ENCODE results near the gene MRLN. TPM values are rescaled to one million over a fixed set of nuclear protein-coding genes. Genes with fewer than 3 reads are reported as not detected.

MRLN gene
- polyA plus RNA-seq, 1 of the 3 experiments (the other 2 are of a cell fraction): not detected

DNA sequence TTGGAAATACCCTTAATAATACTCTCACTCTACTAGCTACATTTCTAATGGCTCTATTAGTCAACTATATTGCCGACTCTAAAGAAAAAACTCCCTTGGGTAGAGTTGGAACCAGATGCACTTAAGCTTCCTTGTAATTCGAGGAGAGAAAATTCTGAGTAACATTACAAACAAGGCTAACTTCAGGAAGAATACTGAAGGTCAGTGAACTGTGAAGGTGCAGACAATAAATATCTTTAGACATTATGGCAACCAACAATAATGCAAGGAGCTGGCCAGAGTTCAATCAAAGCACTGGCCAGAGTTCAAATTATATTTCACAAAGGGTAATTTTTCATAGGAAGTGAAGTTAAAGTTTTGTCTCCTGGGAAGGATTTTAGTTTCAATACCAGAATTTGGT, 40.7 kb upstream of the MRLN start:
- no peak for DNase-seq
- Histone ChIP-seq H3K9me3 (no peaks in the 10 kb centered on the region), H3K79me2 (ENCODE audit: insufficient read depth) (no peaks in the 10 kb centered on the region), H3K9me2 (no peaks in the 10 kb centered on the region), H2AFZ (ENCODE audit: low read depth) (no peak overlapping the region), H3K4me1 (ENCODE audit: control insufficient read depth in 1 of 2, insufficient read depth in 2 of 2, low read depth in 1 of 2, low read length in 1 of 2) (no peaks in the 10 kb centered on the region), H3K27ac (ENCODE audit: low read depth in 2 of 2, low read length in 1 of 2) (no peak overlapping the region), H3K27me3 (ENCODE audit: insufficient read depth) (no peaks in the 10 kb centered on the region), H3F3A (replicated peaks; ENCODE audit: insufficient read depth) (peaks cover 3% of the 10 kb centered on the region), H3K4me2 (no peak overlapping the region), H3K36me3 (replicated peaks in 1 of 2; ENCODE audit: control insufficient read depth in 1 of 2, insufficient read depth in 2 of 2, low read length in 1 of 2) (peaks cover 39 to 75% of the 10 kb centered on the region in 2 experiments), H4K20me1 (ENCODE audit: insufficient read depth) (no peaks in the 10 kb centered on the region), H3K4me3 (ENCODE audit: low read depth in 2 of 2, low read length in 1 of 2) (no peak overlapping the region), H3K9ac (no peak overlapping the region)
- POLR2A ChIA-PET: no interaction called here
- TF ChIP-seq RAD21 (IDR thresholded peaks at IDR 0.05; ENCODE audit: low read length) (no peak), JUND (IDR thresholded peaks at IDR 0.05) (no peak)
- CTCF ChIA-PET: interaction anchor here (2.3 kb wide), 1 partner anchor 15 kb away, joined by 7 read pairs; no protein-coding TSS in a partner anchor
- 59% methylated on average over 2 of the region's 2 CpGs for WGBS (ENCODE audit: low lambda C conversion rate)

DNA sequence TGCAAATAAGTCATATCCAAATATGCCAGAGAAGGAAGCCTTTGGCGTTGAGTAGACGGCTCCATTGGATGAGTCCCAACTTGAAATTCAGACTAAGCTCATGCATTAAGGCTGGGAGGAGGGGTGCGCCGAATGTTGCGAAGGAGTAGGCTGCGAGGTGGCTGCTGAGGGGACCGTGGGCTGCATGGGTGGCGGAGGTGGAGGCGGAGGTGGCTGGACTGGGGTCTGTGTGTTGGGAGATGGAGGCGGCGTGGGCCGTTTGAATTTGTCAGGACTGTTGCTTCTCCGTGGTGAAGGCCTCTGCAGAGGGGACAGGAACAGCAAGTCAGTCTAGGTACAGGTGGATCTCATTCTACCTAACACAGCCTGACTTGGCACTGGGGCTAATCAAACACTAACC, 39.6 kb upstream of the MRLN start:
- H3K4me2 ChIP-seq: no peak overlapping the region
- ChIA-PET CTCF (interaction anchor here (0.8 to 2.3 kb wide), 2 partner anchors 16 to 167 kb away, joined by 3 to 7 read pairs; no protein-coding TSS in a partner anchor), POLR2A (no interaction called here)
- H3K4me1 ChIP-seq (ENCODE audit: control insufficient read depth in 1 of 2, insufficient read depth in 2 of 2, low read depth in 1 of 2, low read length in 1 of 2): no peaks in the 10 kb centered on the region
- H3K9ac ChIP-seq: no peak overlapping the region
- H4K20me1 ChIP-seq (ENCODE audit: insufficient read depth): no peaks in the 10 kb centered on the region
- H3K27ac ChIP-seq (ENCODE audit: low read depth in 2 of 2, low read length in 1 of 2): no peak overlapping the region
- no peaks in the 10 kb centered on the region for H3K79me2 ChIP-seq (ENCODE audit: insufficient read depth)
- H3F3A ChIP-seq (replicated peaks; ENCODE audit: insufficient read depth): peaks cover 3% of the 10 kb centered on the region
- H2AFZ ChIP-seq (ENCODE audit: low read depth): no peak overlapping the region
- H3K27me3 ChIP-seq (ENCODE audit: insufficient read depth): no peaks in the 10 kb centered on the region
- H3K9me2 ChIP-seq: no peaks in the 10 kb centered on the region
- no peak for DNase-seq
- no peak for TF ChIP-seq SIN3A (IDR thresholded peaks at IDR 0.05; ENCODE audit: borderline replicate concordance, low read depth, low read length)
- TF ChIP-seq FOXJ3 (CRISPR knock-in tag; IDR thresholded peaks at IDR 0.05): no peak
- TF ChIP-seq CHD2 (IDR thresholded peaks at IDR 0.05; ENCODE audit: low read length, partially characterized antibody): no peak
- TF ChIP-seq JUND (IDR thresholded peaks at IDR 0.05): no peak
- no peak for TF ChIP-seq GABPA (IDR thresholded peaks at IDR 0.05; ENCODE audit: low read depth)
- no peak for TF ChIP-seq GATA2 (CRISPR knock-in tag; IDR thresholded peaks at IDR 0.05)
- TF ChIP-seq EP300 (IDR thresholded peaks at IDR 0.05; ENCODE audit: borderline replicate concordance in 1 of 2, low read depth in 1 of 2, low read length in 1 of 2): no peak
- TF ChIP-seq EZH2phosphoT487 (IDR thresholded peaks at IDR 0.05; ENCODE audit: borderline replicate concordance, low read depth): no peak
- TF ChIP-seq, protein P1, sequence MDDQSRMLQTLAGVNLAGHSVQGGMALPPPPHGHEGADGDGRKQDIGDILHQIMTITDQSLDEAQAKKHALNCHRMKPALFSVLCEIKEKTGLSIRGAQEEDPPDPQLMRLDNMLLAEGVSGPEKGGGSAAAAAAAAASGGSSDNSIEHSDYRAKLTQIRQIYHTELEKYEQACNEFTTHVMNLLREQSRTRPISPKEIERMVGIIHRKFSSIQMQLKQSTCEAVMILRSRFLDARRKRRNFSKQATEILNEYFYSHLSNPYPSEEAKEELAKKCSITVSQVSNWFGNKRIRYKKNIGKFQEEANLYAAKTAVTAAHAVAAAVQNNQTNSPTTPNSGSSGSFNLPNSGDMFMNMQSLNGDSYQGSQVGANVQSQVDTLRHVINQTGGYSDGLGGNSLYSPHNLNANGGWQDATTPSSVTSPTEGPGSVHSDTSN (IDR thresholded peaks at IDR 0.05): no peak
- TF ChIP-seq ELF1 (IDR thresholded peaks at IDR 0.05): no peak
- TF ChIP-seq YY1 (IDR thresholded peaks at IDR 0.05; ENCODE audit: low read depth): no peak
- no peak for TF ChIP-seq MXI1 (IDR thresholded peaks at IDR 0.05; ENCODE audit: low read depth, low read length)
- TF ChIP-seq SMC3 (IDR thresholded peaks at IDR 0.05; ENCODE audit: low read depth, low read length): no peak
- TF ChIP-seq, protein P2, sequence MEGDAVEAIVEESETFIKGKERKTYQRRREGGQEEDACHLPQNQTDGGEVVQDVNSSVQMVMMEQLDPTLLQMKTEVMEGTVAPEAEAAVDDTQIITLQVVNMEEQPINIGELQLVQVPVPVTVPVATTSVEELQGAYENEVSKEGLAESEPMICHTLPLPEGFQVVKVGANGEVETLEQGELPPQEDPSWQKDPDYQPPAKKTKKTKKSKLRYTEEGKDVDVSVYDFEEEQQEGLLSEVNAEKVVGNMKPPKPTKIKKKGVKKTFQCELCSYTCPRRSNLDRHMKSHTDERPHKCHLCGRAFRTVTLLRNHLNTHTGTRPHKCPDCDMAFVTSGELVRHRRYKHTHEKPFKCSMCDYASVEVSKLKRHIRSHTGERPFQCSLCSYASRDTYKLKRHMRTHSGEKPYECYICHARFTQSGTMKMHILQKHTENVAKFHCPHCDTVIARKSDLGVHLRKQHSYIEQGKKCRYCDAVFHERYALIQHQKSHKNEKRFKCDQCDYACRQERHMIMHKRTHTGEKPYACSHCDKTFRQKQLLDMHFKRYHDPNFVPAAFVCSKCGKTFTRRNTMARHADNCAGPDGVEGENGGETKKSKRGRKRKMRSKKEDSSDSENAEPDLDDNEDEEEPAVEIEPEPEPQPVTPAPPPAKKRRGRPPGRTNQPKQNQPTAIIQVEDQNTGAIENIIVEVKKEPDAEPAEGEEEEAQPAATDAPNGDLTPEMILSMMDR (IDR thresholded peaks at IDR 0.05): no peak
- TF ChIP-seq TCF12 (IDR thresholded peaks at IDR 0.05): no peak
- TF ChIP-seq, protein P3, sequence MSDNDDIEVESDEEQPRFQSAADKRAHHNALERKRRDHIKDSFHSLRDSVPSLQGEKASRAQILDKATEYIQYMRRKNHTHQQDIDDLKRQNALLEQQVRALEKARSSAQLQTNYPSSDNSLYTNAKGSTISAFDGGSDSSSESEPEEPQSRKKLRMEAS (IDR thresholded peaks at IDR 0.05; ENCODE audit: low read depth): no peak
- TF ChIP-seq POLR2AphosphoS5 (IDR thresholded peaks at IDR 0.05; ENCODE audit: low read depth, low read length): no peak
- TF ChIP-seq, protein P4, sequence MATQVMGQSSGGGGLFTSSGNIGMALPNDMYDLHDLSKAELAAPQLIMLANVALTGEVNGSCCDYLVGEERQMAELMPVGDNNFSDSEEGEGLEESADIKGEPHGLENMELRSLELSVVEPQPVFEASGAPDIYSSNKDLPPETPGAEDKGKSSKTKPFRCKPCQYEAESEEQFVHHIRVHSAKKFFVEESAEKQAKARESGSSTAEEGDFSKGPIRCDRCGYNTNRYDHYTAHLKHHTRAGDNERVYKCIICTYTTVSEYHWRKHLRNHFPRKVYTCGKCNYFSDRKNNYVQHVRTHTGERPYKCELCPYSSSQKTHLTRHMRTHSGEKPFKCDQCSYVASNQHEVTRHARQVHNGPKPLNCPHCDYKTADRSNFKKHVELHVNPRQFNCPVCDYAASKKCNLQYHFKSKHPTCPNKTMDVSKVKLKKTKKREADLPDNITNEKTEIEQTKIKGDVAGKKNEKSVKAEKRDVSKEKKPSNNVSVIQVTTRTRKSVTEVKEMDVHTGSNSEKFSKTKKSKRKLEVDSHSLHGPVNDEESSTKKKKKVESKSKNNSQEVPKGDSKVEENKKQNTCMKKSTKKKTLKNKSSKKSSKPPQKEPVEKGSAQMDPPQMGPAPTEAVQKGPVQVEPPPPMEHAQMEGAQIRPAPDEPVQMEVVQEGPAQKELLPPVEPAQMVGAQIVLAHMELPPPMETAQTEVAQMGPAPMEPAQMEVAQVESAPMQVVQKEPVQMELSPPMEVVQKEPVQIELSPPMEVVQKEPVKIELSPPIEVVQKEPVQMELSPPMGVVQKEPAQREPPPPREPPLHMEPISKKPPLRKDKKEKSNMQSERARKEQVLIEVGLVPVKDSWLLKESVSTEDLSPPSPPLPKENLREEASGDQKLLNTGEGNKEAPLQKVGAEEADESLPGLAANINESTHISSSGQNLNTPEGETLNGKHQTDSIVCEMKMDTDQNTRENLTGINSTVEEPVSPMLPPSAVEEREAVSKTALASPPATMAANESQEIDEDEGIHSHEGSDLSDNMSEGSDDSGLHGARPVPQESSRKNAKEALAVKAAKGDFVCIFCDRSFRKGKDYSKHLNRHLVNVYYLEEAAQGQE (IDR thresholded peaks at IDR 0.05; ENCODE audit: low read depth, low read length): no peak
- TF ChIP-seq TAF1 (IDR thresholded peaks at IDR 0.05; ENCODE audit: borderline replicate concordance, low read depth, low read length): no peak
- no peak for TF ChIP-seq RAD21 (IDR thresholded peaks at IDR 0.05; ENCODE audit: low read length)
- no peaks in the 10 kb centered on the region for H3K9me3 ChIP-seq
- peaks cover 38 to 70% of the 10 kb centered on the region in 2 experiments for H3K36me3 ChIP-seq (replicated peaks in 1 of 2; ENCODE audit: control insufficient read depth in 1 of 2, insufficient read depth in 2 of 2, low read length in 1 of 2)
- 89% methylated on average over 13 of the region's 13 CpGs for WGBS (ENCODE audit: low lambda C conversion rate)
- no peak overlapping the region for H3K4me3 ChIP-seq (ENCODE audit: low read depth in 2 of 2, low read length in 1 of 2)

Data from SK-N-SH (cell line).